Activated T-cell treated with anti-CD3 and anti-CD28 coated beads, Interleukin-2, amount 50 U/mL, for 48 hours (primary cell): ENCODE measurements around the gene KRTAP5-5.
"Not testable (repeated sequence)": the region's sequence is repeated elsewhere in the genome, so short reads cannot be mapped to it uniquely, and the experiment has no call there.

Experiments
- DNase-seq, 2 experiments: peaks; one replicate each; pipeline ENCODE4 v3.0.0-alpha.2; 2020

The KRTAP5-5 gene, protein sequence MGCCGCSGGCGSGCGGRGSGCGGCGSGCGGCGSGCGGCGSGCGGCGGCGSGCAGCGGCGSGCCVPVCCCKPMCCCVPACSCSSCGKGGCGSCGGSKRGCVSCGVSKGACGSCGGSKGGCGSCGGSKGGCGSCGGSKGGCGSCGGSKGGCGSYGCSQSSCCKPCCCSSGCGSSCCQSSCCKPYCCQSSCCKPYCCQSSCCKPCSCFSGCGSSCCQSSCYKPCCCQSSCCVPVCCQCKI

DNA sequence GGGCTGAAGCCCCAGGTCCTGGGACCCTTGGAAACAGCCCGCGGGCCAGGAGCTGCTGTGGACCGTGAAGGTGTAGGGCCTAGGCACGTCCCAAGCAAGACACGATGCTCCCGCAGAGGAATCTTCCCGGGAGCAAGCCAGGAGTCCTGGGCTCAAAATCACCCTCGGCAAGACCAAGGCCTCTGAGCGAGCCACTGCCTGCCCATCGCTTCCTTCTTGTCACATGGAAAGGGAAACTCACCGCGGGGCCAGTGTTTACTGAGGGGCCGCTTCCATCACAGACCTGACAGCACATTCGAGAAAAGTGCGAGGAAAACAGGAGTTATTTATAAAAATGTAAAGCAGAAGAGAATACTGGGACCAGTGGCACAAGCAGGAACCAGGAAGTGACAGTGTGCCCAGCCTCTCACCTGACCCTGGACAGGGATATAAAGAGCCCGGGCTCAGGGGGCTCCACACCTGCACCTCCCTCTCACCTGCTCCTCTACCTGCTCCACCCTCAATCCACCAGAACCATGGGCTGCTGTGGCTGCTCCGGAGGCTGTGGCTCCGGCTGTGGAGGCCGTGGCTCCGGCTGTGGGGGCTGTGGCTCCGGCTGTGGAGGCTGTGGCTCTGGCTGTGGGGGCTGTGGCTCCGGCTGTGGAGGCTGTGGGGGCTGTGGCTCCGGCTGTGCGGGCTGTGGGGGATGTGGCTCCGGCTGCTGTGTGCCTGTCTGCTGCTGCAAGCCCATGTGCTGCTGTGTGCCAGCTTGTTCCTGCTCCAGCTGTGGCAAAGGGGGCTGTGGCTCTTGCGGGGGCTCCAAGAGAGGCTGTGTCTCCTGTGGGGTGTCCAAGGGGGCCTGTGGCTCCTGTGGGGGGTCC lies at the start of gene KRTAP5-5:
KRTAP5-5 (plus strand) TSS at position 450 of the 860 bp plus-strand sequence; CDS start at position 516, 66 bp downstream.
- DNase-seq, result no peak

DNA sequence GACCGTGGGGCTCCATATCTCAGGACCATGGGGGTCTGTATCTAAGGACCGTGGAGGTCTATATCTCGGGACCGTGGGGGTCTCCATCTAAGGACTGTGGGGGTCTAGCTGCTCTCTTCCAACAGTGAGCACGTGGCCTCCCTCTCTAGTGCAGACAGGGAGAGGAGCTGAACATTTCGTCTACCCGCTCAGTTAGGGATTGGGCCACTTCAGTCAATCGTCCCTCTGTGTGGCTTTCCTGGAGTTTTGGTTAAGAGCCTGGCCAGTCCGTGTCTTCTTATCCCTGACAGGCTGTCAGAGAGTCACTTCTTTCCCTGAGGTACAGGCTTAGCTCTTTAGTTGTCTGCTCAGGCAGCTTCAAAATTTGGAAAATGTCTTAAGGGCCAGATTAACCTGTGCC lies 47.6 kb upstream of the KRTAP5-5 start:
- no peak for DNase-seq

DNA sequence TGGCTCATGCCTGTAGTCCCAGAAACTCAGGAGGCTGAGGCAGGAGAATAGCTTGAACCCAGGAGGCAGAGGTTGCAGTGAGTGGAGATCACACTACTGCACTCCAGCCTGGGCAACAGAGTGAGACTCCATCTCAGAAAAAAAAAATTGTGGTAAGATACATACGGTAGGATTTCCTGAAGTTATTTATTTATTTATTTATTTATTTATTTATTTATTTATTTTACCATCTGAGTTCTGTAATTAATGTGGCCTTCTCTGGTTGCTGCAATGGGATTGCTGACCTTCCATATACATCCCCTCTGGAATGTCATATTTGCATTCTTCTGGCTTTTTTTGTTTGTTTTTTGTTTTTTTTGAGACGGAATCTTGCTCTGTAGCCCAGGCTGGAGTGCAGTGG lies 46.7 kb upstream of the KRTAP5-5 start:
- DNase-seq, result not testable (repeated sequence)

DNA sequence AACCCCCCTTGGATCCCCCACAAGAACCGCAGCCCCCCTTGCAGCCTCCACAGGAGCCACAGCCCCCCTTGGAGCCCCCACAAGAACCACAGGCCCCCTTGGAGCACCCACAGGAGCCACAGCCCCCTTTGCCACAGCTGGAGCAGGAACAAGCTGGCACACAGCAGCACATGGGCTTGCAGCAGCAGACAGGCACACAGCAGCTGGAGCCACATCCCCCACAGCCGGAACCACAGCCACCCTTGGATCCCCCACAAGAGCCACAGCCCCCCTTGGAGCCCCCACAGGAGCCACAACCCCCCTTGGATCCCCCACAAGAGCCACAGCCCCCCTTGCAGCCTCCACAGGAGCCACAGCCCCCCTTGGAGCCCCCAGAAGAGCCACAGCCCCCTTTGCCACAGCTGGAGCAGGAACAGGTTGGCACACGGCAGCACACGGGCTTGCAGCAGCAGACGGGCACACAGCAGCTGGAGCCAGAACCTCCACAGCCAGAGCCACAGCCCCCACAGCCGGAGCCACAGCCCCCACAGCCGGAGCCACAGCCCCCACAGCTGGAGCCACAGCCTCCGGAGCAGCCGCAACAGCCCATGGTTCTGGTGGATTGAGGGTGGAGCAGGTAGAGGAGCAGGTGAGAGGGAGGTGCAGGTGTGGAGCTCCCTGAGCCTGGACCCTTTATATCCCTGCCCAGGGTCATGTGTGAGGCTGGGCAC lies 44.8 kb upstream of the KRTAP5-5 start, which contains the start of gene KRTAP5-1:
KRTAP5-1 (minus strand) TSS at position 623 of the 710 bp plus-strand sequence; CDS start at position 589, 34 bp downstream.
- not testable (repeated sequence) for DNase-seq

DNA sequence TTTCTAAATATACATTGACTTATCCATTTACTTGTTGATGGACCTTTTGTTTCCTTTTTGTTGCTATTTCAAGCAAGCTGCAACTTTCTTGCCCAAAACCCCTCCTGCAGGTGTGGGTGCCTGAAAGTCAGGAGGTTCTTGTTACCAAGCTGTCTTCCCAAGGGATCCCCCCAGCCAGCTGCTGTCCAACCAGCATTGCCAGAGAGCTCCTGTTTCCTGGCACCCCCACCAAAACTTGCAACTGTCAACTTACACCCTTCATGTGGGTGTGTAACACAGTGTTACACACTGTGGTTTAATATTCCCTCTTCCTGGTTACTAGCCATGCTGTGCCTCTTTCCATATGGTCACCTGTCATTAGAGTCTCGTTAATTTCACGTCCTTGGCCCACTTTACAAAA lies 42.9 kb upstream of the KRTAP5-5 start:
- no peak for DNase-seq

DNA sequence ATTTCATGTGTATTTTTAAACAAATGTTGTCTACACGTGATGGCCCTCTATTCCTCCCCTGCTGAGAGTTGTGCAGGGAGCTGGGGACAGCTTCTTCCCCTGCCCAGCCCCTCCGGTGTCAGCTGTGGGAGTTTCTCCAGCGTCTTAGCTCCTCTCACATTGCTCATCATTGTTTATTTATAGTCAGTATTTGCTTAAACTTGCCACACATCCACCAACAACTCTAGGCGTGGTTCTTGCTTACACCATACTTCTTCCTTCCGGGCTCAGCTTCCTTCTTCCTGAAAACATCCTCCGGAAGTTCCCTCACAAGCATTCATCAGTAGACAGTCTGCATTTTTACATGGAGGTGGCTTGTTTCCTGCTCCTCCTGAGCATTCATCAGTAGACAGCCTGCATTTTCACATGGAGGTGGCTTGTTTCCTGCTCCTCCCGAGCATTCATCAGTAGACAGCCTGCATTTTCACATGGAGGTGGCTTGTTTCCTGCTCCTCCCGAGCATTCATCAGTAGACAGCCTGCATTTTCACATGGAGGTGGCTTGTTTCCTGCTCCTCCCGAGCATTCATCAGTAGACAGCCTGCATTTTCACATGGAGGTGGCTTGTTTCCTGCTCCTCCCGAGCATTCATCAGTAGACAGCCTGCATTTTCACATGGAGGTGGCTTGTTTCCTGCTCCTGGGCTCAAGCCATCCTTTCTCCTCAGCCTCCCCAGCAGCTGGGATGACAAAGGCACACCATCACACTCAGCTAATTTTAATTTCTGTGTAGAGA lies 40.2 kb upstream of the KRTAP5-5 start:
- DNase-seq, result not testable (repeated sequence)

DNA sequence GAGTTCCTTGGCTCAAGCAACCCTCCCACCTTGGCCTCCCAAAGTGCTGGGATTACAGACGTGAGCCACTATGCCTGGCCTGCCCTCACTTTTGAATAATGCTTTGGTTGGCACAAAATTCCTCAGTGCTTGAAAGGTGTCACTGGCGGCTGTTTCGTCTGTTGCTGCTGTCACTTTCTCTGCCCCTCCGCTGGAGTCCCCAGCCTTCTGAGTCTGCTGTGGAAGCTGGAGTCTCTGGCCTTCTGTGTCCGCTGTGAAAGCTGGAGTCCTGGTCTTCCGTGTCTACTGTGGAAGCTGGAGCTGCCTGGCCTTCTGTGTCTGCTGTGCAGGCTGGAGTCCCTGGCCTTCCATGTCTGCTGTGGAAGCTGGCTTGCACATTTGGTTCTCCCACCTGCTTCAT lies 39.6 kb upstream of the KRTAP5-5 start:
- no peak for DNase-seq

DNA sequence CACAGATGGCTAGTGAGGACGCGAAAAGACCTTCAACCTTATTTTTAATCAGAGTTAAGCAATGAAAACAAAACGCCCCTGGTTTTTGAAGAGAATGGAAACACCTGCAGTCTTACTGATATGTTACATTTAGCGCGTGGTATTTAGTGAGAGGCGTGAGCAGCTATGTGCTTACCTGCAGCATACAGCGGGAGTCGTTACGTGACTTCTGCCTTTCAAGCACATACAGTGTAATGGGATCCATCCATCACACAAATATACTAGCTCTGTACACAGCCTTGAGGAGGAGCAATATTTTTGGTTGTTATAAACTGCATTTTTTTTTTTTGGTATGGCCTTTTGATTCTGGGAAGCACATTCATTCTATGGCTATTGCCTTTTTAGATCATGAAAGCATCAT lies 36.9 kb upstream of the KRTAP5-5 start:
- DNase-seq, result no peak

DNA sequence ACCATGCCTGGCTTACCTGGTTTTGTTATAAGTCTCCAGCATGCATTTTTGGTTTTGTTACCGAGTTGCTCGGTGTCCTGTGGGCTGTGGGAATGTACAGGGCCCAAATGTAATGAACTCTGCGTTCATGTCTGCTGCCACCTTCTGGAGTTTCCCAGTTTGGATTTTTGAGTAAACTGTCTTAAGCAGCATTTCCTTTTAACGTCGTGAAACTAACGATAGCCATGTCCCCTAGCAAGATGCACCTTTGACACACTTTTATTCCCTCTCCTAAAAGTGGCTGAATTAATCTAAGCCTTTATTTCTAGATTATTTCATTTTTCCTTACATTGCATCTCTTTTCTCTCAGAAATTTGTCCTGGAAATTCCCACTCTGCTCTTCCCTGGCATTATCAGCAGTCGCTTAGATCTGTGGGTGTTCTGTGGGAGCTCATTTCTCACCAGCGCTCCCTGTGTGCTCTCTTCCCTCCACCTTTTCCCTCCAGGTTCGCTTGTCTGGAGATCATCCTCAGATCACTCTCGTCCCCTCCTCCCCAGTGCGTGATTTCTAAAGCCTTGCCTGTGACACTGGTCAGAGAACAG lies 33.5 kb upstream of the KRTAP5-5 start:
- DNase-seq, result not testable (repeated sequence)

DNA sequence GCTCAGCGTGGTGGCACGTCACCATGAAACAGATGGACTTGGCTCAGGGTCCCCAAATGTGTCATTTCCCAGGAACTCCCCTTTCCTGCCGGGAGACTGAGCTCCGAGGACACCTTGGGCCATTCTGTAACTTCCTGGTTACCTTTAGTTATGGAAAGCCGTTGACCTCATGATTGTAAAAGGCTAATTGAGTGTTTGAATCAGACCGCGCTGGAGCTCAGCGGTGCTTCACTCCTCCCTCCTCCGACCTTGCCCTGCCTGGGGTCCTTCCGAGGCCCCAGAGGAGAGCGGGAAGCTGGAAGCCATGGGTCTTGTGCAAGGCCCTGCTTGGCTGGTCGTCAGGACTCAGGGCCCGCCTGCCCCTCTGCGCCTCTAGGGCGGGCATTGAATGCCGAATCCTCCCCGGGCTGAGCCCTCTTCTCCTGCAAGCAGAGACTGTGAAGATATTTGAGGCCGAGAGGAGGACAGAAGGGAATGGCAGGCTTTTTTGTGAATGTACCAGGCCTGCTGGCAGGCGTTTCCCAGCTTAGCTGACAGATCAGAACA lies 32.9 kb upstream of the KRTAP5-5 start:
- not testable (repeated sequence) for DNase-seq

DNA sequence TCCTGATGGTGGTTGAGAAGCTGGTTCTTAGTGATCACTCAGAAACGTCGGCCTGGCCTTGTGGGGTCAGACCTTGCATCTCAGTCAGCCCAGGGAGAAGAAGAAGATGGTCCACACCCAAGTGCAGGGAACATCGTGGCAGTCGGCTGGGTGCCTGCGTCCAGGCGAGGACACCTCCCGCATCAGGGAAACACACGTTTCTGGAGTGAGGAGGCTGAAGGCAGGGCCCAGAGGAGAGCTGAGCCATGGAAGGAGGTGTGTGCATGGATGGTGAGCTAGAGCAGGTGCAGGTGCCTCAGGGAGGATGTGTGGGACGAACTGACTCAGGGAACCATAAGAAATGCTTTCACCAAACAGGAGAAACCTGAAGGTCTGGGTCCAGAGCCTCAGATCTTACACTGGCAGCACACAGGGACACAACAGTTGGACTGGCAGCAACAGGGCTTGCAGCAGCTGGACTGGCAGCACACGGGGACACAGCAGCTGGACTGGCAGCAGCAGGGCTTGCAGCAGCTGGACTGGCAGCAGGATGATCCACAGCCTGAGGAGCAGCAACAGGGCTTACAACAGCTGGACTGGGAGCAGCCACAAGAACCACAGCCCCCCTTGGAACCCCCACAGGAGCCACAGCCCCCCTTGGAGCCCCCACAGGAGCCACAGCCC lies 32.1 kb upstream of the KRTAP5-5 start:
- no peak for DNase-seq

DNA sequence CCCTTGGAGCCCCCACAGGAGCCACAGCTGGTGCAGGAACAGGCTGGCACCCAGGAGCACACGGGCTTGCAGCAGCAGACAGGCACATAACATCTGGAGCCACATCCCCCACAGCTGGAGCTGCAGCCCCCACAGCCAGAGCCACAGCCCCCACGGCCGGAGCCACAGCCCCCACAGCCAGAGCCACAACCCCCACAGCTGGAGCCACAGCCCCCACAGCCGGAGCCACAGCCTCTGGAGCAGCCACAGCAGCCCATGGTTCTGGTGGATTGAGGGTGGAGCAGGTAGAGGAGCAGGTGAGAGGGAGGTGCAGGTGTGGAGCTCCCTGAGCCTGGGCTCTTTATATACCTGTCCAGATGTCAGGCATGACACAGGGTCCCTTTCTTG lies 31.6 kb upstream of the KRTAP5-5 start, which contains the start of gene KRTAP5-2:
KRTAP5-2 (minus strand) TSS at position 301 of the 387 bp plus-strand sequence; CDS start at position 257, 44 bp downstream.
- no peak for DNase-seq

DNA sequence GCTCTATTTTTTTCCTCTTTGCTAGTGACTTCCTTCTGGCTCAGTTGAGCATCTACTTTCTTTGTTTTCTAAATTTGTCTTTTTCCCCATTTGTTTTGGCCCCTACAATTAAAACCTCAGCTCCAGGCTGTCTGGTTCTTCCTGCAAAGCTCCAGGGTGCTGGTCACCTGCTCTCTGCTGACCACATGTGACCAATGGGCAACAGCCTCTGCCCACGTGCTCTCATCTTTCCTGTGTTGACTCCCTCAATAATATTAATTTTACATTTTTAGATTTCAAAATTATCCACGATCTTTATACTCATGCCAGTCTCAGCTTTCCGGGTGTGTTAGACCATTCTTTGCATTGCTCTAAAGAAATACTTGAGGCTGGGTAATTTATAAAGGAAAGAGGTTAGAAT lies 31.2 kb upstream of the KRTAP5-5 start:
- DNase-seq, result not testable (repeated sequence)

DNA sequence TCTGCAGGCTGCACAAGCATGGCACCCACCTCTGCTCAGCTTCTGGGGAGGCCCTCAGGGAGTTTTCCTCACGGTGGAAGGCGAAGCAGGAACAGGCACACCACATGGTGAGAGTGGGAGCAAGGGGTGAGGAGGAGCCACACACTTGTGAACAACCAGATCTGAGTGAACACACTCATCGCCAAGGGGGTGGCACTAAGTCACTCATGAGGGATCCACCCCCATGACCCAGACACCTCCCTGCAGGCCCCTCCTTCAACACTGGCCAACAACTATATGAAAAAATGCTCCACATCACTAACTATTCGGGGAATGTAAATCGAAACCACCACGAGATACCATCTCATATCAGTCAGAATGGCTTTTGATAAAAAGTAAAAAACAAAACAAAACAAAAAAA lies 30.8 kb upstream of the KRTAP5-5 start:
- no peak for DNase-seq

DNA sequence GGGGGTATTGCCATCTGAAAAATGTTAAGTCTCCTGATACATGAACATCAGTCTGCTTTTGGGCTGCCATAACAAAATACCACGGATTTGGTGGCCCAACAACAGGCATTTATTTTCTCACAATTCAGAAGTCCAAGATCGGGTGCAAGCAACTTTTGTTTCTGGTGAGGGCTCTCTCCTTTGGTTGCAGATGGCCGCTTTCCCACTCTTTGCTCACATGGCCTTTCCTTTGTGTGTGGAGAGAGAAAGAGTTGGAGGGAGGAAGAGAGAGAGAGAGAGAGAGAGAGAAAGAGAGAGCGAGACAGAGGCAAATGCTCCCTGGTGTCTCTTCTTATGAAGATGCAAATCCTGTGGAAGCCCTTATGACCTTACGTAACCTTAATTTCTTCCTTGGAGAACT lies 28.9 kb upstream of the KRTAP5-5 start:
- DNase-seq, result no peak

DNA sequence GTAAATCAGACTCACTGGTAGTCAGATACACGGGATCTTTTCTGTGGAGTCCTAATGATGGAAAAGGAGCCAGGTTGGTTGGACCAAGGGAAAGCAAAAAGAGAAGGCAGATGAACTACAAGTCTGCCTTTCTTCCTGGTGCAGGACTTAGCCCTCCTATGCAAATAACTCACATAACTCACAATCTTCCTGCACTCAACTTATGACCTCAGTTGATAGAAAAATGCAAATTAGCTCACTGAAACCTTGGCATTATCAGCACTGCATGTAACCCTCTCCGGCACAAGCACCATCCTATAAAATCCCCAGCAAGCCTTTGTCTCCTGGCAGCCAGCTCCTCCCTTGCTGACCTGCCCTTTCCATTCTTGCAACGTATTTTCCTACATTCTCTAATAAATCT lies 27.9 kb upstream of the KRTAP5-5 start:
- not testable (repeated sequence) for DNase-seq

DNA sequence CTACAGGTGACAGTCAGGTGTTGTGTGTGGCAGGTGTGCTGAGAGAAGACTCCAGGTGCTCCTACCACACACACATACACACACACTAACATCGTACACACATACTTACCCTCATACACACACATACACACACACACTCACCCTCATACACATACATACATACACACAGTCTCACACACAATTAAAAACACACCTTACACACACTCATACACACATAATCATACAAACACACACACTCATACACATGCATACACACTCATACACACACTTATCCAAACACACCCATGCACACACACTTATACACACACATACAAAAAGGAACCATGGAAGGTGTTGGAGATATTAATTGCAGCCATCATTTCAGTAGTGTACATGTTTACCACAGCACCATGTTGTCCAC lies 25.9 kb upstream of the KRTAP5-5 start:
- DNase-seq, result no peak

DNA sequence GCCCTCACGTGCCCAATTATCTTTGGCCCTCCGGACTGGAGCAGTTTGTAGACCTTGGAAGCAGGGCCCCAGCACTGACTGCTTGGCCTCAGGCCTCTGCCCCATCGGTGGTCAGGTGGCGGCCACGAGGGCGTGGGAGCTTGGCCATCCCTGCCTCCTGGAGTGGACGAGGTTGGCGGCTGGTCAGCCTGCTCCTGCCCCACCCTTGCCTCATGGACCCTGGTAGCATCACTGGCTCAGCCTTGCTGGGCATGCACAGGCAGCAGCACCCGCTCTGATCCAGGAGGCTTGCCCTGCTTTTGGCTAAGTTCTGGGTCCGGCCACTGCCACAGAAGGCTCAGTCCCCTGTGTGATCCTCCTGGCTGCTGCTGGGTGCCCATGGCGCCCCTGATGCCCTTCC lies 25.4 kb upstream of the KRTAP5-5 start:
- no peak for DNase-seq

DNA sequence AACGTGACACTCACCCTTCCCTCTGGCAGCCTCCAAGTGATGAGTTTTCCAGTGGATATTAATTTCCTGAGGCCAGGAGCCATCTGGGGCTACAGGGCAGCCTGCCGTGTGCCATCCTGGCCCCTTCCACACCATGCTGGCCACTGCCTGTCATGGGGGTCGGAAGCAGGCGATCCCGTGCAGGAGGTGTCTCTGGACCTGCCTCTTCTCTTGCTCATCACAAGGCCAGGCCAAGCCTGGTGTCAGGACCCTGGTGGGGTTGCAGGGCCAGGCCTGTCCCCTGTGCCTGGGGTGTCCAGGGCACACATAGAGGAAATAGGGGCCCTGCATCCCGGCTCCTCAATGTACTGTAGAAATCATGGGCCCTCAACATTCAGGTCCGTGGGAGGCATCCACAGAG lies 24.9 kb upstream of the KRTAP5-5 start:
- DNase-seq, result no peak

DNA sequence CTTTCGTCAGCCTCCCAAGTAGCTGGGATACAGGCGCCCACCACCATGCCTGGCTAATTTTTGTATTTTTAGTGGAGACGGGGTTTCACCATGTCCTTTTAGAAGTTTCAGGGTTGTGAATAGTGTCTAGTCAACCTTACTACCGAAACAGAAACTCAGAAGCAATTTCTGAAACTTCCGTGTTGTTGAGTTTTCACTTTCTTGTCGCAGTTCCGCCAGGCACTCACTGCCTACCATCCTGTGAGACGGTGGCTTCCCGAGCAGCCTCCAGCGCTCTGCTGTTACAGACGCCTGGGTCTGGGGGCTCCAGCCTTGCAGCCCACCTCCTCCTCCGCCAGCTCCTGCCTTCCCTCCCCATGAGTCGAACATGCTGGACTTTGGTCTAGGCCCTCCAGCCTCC lies 23.7 kb upstream of the KRTAP5-5 start:
- DNase-seq, result not testable (repeated sequence)

DNA sequence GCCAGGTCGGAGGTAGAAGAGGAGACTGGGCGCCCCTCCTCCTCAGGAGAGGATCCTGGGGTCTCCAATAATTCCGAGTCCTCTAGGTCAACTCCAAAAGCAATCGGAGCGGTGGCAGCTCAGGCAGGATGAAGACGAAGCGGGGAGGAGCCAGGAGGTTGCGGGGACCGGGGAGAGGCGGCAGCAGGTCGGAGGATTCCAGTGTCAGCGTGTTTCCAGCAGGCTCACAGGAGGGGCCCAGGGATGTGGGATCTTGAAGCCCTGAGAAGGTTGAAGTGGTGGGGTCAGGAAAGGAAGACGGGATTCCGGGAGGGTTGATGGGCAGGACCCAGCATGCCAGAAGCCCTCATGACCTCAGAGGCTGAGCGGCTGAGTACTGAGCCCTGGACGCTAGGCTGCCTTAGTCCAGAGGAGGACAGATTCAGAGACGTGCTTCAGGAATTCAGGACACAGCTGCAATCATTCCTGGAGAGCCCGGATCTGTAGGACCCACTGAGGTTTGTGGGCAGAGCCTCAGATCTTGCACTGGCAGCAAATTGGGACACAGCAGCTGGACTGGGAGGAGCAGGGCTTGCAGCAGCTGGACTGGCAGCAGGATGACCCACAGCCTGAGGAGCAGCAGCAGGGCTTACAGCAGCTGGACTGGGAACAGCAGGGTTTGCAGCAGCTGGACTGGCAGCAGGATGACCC lies 22.3 kb upstream of the KRTAP5-5 start:
- not testable (repeated sequence) for DNase-seq
